Ovary (tissue), 9 donors: ENCODE results near the gene PXN. TPM values are rescaled to one million over a fixed set of nuclear protein-coding genes. Genes with fewer than 3 reads are reported as not detected.
"Not testable (repeated sequence)": the region's sequence is repeated elsewhere in the genome, so short reads cannot be mapped to it uniquely, and the experiment has no call there.

Experiments
- DNase-seq, 5 donors: peaks; one replicate each; pipeline ENCODE4 v3.0.0-alpha.2; 2019 to 2020
- H3K27ac ChIP-seq, 2 donors: fragments of 200-600 bp; one replicate each; pipeline versions ENCODE4 v1.5.1 to v1.8.0; 2019 to 2022
- H3K27me3 ChIP-seq: fragments of 200-600 bp; one replicate; pipeline ENCODE4 v1.8.0; 2022
- H3K36me3 ChIP-seq: fragments of 200-600 bp; sonication (generic); one replicate; pipeline ENCODE4 v1.5.1; 2019
- H3K4me1 ChIP-seq: one replicate; pipeline ENCODE4 v1.8.1; 2013; ENCODE audit warnings: mild to moderate bottlenecking, moderate library complexity; ENCODE audit not compliant: insufficient read depth
- H3K4me3 ChIP-seq: fragments of 200-600 bp; sonication (generic); one replicate; pipeline ENCODE4 v1.5.1; 2017
- H3K9me3 ChIP-seq, 2 donors: fragments of 200-600 bp in 1 of 2; sonication (generic) in 1 of 2; one replicate each; pipeline versions ENCODE4 v1.5.1 to v1.8.1; 2013 to 2019; ENCODE audit warnings: mild to moderate bottlenecking in 1 of 2, moderate library complexity in 1 of 2
- CTCF ChIP-seq, 3 donors: fragments of 450-650 bp in 2 of 3; fragments of 200-600 bp in 1 of 3; IDR thresholded peaks; one replicate each; pipeline versions ENCODE4 v1.5.1 to v1.8.0; 2016 to 2022; ENCODE audit warnings: antibody characterized with exemption in 3 of 3, mild to moderate bottlenecking in 1 of 3
- EP300 ChIP-seq: sonication (generic); formaldehyde crosslinking; IDR thresholded peaks from one replicate; pipeline ENCODE4 v1.6.1; 2017; ENCODE audit warnings: antibody characterized with exemption
- POLR2A ChIP-seq: fragments of 450-650 bp; IDR thresholded peaks from one replicate; pipeline ENCODE4 v1.6.1; 2017; ENCODE audit warnings: antibody characterized with exemption, mild to moderate bottlenecking, moderate library complexity
- WGBS, 3 donors: extraction: QIAGEN DNeasy Blood & Tissue Kit in 1 of 3; methylation state at CpG; one replicate each; pipeline versions ENCODE4 v1.1.5 to v1.1.7; 2013 to 2017; 5-methylcytosine and 5-hydroxymethylcytosine counted together
- intact Hi-C, 4 donors: fragments of 100-400 bp; cut with DNase I; formaldehyde crosslinking; loops; one replicate each; pipeline versions ENCODE4 v1.11.0 to v1.15.1; 2022 to 2023
- polyA plus RNA-seq, 2 donors: library from polyadenylated mRNA; stranded (reverse); fragments of 200-250 nt in 1 of 2; fragments of 350-450 nt in 1 of 2; fragmentation: Illumina TruSeq in 1 of 2; extraction: RNeasy Lipid Tissue Mini Kit (QIAGEN cat#74804) in 1 of 2; gene quantifications; one replicate each; pipeline ENCODE4 v1.2.3, GENCODE V29; 2013 to 2014
- total RNA-seq, 7 donors: library from RNA; depleted of rRNA in 2 of 7; stranded (reverse); fragments of >200 nt in 2 of 7; fragmentation: NEBNext Ultra II Directional in 3 of 7; extraction: Animal tissue kit (Norgen Biotek cat#: 25700) in 3 of 7; gene quantifications; one replicate each; pipeline versions ENCODE4 v1.1.0 to v1.2.4, GENCODE V29; 2016 to 2023
- donor health status: DM: no; HTN: no; CAD: no; lungs with moderate emphysema.
- donor health status: DM: no; HTN: no; CAD: no.
- donor health status: Bipolar disorder and iron deficiency.
- donor health status: DM: yes; HTN: yes; CAD: no.
- donor health status: DM: no; HTN: no; CAD: no.
- donor health status: DM: yes; HTN: yes; CAD: no.

The PXN gene
- total and polyA plus RNA-seq, 9 donors, result 25.0 to 78.0 (median 44.7) TPM

- peak; percentile 78 to 93 (median 87) for DNase-seq
- Histone ChIP-seq H3K27ac (peak within 1 kb of the TSS in 1 of 2 donors; percentile 81), H3K9me3 (no peaks in the 10 kb centered on the region), H3K4me1 (peaks cover 12% of the 10 kb centered on the region), H3K36me3 (no peaks in the 10 kb centered on the region), H3K27me3 (no peaks in the 10 kb centered on the region), H3K4me3 (peak within 1 kb of the TSS; percentile 85)
- WGBS, 3 donors, result 1 to 4% (median 2%) methylated on average over 38 to 62 of the region's 62 CpGs
- no peak for TF ChIP-seq EP300
- TF ChIP-seq POLR2A, result peak; percentile 79
- no peak for TF ChIP-seq CTCF (IDR thresholded peaks at IDR 0.05)
- intact Hi-C loops, result no loop called here
Measured at GRCh38 chr12:120194534-120195395, 70.8 kb downstream of the PXN start, which contains the start of gene GCN1. TSS of gene GCN1 (minus strand) at chr12:120194715. CDS start at chr12:120194697, 18 bp downstream.

DNA sequence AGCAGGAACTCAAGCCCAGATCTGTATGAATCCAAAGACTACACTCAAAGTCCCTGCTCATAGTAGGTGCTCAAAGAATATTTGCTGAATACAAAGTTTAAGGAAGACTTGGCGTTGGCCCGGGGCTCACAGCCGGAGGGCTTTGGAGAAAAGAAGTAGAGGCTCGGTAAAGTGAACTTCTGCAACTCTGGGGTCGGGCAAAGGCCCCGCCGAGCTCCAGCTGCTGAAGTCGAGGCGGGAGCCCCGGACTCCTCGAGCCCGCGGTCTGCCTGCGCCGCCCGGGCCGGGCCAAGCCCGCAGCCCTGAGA, 71.3 kb downstream of the PXN start:
- WGBS, 3 donors, result 0 to 1% (median 0%) methylated on average over 15 to 18 of the region's 18 CpGs
- Histone ChIP-seq H3K36me3 (no peaks in the 10 kb centered on the region), H3K27me3 (no peaks in the 10 kb centered on the region), H3K4me3 (peak overlapping the region; percentile 85), H3K9me3 (no peaks in the 10 kb centered on the region), H3K27ac (peak overlapping the region in 1 of 2 donors; percentile 81), H3K4me1 (peaks cover 11% of the 10 kb centered on the region)
- DNase-seq, result no peak
- intact Hi-C loops, result no loop called here
- no peak for TF ChIP-seq EP300
- no peak for TF ChIP-seq POLR2A

DNA sequence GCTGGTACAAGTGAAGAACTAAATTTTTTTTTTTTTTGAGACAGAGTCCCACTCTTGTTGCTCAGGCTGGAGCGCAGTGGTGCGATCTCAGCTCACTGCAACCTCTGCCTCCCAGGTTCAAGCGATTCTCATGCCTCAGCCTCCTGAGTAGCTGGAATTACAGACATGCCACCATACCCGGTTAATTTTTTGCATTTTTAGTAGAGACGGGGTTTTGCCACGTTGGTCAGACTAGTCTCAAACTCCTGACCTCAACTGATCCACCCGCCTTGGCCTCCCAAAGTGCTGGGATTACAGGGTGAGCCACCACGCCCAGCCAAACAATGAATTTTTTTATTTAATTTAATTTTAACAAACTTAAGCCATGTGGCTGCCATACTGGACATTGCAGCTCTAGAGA, 72.2 kb downstream of the PXN start:
- H3K27ac ChIP-seq, intact Hi-C loops, DNase-seq, H3K4me3 ChIP-seq, H3K9me3 ChIP-seq, H3K36me3 ChIP-seq, H3K27me3 ChIP-seq, H3K4me1 ChIP-seq: not testable (repeated sequence)
- 74 to 76% (median 74%) methylated on average over 8 of the region's 8 CpGs for WGBS, 3 donors

DNA sequence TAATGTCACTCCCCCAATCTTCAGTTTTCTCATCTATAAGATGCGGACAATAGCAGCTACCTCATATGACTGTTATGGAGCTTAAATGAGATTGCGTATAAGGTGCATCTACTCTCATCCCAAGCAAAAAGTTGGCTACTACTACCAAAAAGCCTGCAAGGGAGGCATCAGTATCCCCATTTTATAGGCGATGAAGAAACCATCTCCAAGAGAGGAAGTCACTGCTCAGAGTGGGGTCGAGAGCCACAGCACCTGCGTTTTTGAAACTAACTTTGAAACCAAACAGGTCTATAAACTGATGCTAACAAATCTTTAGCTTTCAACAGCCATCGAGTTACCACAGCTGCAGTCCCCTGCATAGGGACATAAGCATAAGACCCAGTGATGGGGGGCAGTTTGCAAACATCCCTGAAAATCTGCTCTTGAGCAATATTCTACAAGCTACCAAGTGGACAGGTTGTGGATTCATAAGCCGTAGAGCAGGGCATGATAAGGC, 74.5 kb downstream of the PXN start:
- H3K4me1 ChIP-seq, result peaks cover 9% of the 10 kb centered on the region
- H3K27me3 ChIP-seq, result no peaks in the 10 kb centered on the region
- whole genome bisulfite sequencing, 3 donors, result 73 to 89% (median 79%) methylated on average over 7 of the region's 7 CpGs
- intact Hi-C loops, result no loop called here
- H3K36me3 ChIP-seq, result no peaks in the 10 kb centered on the region
- no peaks in the 10 kb centered on the region for H3K9me3 ChIP-seq
- DNase-seq, result no peak
- TF ChIP-seq CTCF (IDR thresholded peaks at IDR 0.05) (no peak), POLR2A (no peak), EP300 (no peak)
- H3K27ac ChIP-seq, result no peak overlapping the region
- no peak overlapping the region for H3K4me3 ChIP-seq

DNA sequence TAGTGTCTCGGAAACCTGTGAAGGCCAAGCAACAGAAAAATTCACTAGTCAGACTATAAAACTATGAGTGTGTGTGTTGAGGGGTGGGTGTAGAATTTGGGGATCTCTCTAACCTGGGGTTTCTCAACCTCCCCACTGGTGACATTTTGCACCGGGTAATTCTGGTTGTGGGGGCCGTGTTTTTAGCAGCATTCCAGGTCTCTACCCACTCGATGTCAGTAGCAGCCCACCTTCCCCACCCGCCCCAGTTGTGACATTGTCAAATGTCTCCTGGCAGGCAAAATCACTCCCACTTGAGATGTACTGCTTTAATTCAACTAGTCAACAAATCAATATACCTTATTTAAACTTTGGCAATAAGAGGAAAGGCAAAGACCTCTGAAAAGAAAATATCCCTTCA, 75.1 kb downstream of the PXN start:
- no peak for DNase-seq
- intact Hi-C loops, result no loop called here
- Histone ChIP-seq H3K36me3 (no peaks in the 10 kb centered on the region), H3K27me3 (no peaks in the 10 kb centered on the region), H3K4me1 (peaks cover 9% of the 10 kb centered on the region), H3K27ac (no peak overlapping the region), H3K4me3 (no peak overlapping the region), H3K9me3 (no peaks in the 10 kb centered on the region)
- 79 to 85% (median 80%) methylated on average over 5 of the region's 5 CpGs for WGBS, 3 donors
- no peak for TF ChIP-seq POLR2A
- no peak for TF ChIP-seq CTCF (IDR thresholded peaks at IDR 0.05)
- TF ChIP-seq EP300, result no peak
